GM18507 (cell line): ENCODE results near the gene RPS24.
A peak's percentile ranks its signal among the peaks of the same experiment; 100 is the strongest.
"Not testable (repeated sequence)": the region's sequence is repeated elsewhere in the genome, so short reads cannot be mapped to it uniquely, and the experiment has no call there.

Experiments
- DNase-seq: peaks from one replicate; pipeline ENCODE4 v3.0.0; 2011; ENCODE audit warnings: low read depth; ENCODE audit not compliant: insufficient read length; ENCODE audit errors: extremely low spot score
- FAIRE-seq: peaks from 2 replicates; lab custom pipeline; 2011; peaks lifted over from hg19 to GRCh38; lab: Jason Lieb, UNC

Gene RPS24

DNA sequence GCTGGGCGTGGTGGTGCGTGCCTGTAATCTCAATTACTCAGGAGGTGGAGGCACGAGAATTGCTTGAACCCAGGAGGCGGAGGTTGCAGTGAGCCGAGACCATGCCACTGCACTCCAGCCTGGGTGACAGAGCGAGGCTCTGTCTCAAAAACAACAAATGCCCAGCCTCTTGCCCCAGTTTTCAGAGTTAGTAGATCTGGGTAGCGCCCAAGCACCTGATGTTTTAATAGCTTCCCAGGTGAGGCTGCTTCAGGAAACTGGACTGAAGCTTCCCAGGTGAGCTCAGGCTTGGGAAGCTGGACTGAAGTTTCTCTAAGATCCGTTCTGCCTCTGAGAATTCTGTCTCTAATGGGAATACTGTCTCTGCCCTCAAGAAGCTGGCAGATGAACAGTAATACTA lies 12.2 kb downstream of the RPS24 start:
- FAIRE-seq (no peak), DNase-seq (no peak)

DNA sequence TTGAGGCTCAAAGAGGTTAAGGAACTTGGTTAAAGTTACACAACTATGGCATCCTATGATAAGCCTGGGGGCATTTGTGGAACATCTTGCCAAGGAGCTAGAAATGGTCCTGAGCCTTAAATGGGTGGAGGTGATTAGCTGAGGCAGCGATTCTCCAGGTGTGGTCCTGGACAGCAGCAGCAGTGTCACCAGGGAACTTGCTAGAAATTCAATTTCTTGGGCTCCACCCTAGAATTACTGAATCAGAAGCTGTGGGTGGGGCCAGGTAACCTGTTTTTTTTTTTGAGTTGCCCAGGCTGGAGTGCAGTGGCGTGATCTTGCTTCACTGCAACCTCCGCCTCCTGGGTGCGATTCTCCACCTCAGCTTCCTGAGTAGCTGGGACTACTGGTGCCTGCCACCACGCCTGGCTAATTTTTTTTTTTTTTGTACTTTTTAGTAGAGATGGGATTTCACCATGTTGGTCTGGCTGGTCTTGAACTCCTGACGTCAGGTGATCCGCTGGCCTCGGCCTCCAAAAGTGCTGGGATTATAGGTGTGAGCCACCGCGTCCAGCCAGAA lies 13.1 kb downstream of the RPS24 start:
- FAIRE-seq (no peak), DNase-seq (no peak)

DNA sequence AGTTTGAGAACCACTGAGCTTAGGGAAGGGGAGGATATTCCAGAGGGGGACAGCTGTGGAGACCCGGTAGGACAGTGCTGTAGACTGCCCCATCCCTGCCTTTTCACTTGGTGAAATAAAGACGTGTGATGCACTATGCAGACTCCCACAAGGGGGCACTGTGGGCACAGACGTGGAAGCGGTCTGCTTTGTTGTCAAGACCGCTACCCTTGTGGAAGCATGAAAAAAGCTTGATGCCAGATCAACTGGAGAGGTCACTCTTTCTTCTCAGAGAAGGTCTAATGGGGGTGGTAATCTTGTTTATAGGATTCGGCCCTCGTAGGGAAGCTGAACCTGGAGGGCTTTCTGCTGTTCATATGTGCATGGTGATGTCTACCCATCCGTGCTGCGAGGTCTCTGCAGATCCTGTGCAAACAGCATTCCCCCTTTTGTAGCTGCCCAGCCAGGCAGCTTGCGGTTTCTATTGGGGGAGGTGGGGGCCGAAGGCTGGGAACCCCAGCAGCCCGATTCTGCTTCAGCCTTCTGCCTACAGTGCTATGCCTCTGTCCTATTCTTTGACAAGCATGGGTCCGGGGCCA lies 13.7 kb downstream of the RPS24 start:
- peak; percentile 80 for FAIRE-seq
- DNase-seq: no peak

DNA sequence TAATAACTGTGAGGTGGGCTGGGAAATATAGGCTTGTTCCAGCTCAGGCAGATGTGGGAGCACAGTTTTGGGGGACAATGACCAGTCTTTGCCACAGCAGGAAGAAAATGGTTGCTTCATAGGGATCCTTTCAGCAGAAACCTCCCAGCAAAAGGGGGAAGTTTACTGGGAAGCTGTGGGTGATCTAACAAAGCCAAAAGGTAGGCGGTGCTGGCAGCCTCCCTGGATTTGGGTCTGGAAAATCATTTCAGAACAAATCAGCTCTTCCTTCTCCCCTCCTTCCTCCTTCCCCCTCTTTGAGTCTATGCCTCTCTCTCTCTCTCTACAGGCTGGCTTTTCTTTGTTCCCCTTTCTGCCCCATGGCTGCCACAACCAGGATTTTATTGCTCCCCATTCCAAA lies 16.2 kb downstream of the RPS24 start:
- FAIRE-seq (no peak), DNase-seq (no peak)

DNA sequence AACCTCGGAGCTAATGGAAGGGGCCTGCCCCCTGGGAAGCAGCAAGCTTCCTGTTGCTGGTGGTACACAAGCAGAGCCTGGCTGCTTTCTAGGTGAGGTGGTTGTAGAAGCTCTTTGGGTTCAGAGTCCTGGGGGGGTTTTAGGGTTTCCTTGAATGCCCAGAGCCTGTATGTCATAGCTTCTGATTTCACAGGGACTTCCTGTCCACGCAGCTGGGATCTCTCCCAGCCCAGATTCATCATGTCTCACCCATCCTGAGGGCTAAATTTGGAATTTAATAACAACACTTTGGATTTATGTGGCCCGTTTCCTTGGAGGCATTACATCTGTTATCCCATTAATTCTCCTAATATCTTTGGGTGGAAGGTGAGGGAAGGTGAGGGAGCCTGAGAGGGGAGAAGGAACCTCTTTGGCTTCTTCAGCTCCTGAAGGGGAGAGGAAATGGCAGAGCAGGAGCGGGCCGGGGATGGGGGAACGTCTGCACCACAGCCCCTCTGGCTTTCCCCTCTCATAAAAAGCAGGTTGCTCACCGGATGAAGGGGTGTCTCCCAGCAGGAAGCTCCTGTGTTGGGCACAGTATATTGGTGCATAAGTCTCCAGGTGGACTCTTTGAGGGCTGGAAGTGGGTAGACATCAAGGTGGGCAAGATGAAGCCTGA lies 19.7 kb downstream of the RPS24 start:
- FAIRE-seq (no peak), DNase-seq (no peak)

DNA sequence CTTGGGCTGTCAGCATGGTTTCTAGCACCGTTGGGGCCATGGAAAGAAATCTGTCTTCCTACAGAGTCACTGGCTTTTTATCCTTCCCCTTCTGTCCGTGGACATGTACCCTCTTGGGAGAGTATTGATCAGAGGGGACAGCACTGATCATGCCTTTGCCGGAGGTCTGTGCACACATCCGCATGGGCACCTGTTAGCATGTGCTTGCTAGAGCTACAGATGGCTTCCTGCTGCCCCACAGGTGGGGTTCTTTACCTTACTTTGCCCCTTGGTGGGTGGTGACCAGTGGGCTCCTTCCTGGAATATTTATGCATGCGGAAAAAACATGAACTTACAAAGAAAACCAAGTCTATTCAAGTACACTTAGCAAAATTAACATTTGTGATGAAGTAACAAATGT lies 24.9 kb downstream of the RPS24 start:
- FAIRE-seq: no peak

DNA sequence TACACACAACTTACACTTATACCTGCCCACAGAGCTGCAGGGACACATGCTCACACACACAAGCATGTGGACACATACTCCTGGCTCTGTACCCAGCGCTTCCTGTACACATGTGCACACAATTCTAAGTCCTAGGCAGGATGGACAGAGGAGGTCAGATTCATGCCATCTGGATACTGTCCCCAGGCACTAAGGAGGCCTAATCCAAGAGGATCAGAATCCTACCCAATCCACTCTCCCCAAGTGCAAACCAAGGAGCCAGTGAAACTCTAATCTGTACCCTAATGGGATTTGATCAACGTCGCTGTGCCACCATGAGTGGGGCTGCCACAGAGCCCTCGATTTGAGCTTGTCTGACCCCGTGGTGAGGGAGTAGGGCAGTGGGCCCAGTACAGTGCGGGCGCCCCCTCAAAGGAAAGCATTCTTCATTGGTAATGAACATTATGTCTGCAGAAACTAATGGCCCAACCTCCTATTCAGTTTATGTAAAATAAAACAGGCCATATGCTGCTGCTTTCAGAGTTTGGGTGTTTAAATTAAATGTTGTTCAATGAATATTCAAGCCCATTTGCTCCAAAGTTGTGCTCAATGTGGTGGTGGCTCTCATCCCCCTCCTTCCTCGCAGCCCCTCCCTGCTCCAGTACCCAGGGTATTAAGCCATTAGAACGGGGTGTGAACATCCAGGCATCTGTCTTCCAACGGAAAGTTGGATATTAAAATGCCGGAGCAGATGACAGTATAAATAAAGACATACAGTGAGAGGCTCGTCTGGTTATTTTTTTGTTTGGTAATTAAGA lies 26.4 kb downstream of the RPS24 start:
- FAIRE-seq (no peak), DNase-seq (no peak)

More for the DNA sequence above, 24.9 kb downstream of the RPS24 start:
- no peak for DNase-seq

DNA sequence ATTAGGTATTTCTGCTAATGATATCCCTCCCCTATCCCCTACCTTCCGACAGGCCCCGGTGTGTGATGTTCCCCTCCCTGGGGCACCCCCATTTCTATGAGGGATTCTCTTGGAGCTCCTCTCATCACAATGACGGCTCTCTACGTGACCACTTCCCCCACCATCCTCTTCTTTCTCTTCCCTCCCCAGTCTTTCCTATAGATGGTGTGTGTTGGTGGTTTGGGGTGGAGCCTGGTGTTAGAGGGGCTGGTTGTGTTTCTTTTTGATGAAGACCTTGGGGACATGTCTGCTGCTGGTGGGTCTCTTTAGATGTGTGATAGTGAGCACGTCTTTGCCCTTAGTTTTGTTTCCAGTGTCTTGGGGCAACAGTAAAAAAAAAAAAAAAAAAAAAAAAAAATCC lies 28.6 kb downstream of the RPS24 start:
- DNase-seq (no peak), FAIRE-seq (no peak)

DNA sequence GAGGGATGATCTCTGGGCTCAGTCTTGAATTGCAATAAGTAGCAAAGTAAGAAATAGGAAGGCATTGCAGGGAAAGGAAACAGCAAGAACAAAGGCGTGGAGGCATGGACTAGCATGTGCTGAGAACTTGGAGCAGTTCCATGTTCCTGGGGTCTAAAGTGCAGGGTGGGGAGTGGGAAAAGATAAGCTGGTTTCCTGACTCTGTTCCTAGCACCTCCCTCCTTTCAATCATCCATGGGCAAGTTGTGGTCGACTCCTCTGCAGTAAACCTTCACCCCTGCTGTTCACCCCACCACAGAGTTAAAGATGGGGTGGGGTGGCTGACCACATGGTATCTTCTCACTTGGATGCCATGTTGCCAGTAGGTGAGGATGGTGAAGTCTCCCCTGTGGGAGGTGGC lies 29.6 kb downstream of the RPS24 start:
- FAIRE-seq (no peak), DNase-seq (no peak)

DNA sequence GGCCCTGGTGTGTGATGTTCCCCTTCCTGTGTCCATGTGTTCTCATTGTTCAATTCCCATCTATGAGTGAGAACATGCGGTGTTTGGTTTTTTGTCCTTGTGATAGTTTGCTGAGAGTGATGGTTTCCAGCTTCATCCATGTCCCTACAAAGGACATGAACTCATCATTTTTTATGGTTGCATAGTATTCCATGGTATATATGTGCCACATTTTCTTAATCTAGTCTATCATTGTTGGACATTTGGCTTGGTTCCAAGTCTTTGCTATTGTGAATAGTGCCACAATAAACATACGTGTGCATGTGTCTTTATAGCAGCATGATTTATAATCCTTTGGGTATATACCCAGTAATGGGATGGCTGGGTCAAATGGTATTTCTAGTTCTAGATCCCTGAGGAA lies 31.3 kb downstream of the RPS24 start:
- not testable (repeated sequence) for FAIRE-seq, DNase-seq

DNA sequence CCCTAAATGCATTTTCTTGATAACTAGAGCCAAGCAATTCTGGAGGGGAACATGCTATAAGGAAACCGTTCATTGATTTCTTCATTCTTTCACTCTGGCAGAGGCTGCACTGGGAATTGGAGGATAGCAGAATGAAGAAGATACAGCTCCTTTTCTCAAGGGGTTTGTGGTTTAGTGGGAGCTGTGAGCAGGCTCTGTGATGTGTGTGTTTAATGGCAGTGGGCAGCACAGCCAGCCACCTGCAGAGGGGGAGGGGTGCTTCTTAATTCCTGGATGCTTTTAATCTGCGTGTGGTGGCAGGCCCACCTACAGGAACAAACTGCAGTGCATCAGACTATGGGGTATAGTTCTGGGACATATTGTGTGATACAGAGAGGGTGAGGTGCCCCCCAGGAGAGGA lies 31.9 kb downstream of the RPS24 start:
- DNase-seq (no peak), FAIRE-seq (no peak)

DNA sequence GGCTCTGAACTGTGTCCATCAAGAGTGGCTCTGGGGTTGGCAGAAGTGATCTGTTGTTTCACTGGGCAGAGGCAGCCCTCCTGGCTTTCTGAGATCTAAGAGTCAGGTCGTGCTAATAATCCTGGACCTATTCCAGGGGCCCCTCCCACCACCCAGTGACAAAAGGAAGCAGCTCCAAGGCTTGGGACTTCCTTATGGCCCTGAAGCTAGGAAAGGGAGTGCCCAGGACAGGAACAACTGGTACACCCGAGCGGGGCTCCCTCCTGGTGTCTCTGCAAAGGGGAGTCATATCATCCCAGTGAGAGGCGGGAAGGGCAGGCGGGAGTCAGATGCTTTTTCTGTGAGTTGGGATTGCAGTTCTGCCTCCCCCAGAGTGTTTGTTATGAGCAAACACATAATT lies 32.3 kb downstream of the RPS24 start:
- FAIRE-seq: no peak
- DNase-seq: no peak

DNA sequence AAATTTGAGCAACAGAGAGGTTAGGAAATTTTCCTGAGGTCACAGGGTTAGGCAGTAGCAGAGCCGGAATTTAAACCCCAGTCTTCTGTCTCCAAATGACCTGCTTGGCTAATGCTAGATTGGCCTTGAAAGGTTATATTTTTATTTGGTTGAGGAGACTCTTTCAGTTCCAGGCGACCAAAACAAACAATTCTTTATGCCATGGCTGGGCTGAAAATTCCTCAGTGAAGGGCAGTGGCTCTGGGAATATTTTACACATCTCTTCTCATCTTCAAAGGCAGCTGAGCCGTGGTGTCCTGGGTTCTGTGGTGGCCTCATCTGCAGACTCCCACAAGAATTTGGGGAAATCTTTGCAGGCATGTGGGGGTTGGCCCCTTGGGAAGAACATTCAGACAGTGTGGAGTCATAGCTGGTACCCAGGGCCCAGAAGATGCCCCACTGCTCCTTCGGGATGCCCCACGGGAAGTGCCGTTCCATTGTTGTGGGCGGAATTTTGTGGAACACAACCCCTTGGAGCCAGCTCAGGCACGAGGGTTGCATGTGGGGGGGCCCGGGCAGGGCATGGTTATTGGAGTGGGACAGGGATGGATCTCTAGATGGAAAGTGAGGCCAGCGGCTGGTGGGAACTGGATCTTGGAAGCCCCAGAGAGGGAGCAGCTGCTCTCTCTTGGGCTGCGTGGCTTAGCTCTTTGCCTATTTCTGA lies 33.2 kb downstream of the RPS24 start:
- no peak for FAIRE-seq
- no peak for DNase-seq

DNA sequence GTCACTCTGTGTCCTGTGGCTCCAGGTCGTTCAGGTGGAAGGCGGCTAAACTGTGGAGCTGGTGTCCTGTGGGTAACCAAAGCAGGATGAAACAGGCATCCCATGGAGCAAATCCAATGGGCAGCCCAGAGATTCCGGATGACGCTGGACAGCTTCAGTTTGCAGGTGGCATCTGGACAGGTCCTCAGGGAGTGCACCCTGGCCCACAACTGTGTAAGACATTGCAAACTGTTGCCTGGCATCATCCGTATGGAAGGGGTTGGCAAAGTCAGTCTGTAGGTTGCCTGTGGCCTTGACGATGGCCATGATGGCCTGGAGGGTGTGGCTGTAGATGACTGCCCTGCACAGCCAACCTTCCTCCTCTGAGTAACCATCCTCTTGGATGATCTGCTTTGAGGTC lies 35.5 kb downstream of the RPS24 start:
- FAIRE-seq: no peak
- DNase-seq: no peak

DNA sequence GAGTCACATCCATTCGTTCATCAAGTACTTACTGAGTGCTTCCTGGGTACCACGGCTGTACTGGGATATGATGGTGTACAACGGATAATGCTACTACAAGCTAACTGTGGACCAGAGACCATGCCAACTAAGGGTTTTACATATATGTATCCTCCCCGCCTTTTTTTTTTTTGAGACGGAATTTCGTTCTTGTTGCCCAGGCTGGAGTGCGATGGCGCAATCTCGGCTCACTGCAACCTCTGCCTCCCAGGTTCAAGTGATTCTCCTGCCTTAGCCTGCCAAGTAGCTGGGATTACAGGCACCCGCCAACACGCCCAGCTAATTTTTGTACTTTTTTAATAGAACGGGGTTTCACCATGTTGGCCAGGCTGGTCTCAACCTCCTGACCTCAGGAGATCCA lies 36.4 kb downstream of the RPS24 start:
- not testable (repeated sequence) for DNase-seq, FAIRE-seq

DNA sequence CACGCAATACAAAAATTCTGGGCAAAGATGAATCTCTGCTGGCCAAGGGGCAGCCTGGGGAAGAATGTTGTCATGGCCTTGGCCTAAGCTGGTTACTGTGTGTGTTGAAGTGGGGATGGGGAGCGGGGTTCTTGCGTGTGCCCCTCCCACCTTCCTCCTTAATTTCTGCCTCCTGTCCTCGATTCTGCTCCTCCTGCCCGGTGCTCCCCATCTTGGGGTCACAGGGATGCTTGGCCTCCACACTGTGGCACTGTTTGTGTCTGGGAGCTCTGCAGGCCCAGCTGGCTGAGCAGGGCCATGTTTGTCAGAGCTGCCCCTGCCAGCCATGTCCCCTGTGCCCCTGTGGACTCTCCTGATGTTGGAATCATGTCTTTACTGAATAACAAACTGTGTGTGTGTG lies 37.1 kb downstream of the RPS24 start:
- DNase-seq (no peak), FAIRE-seq (no peak)

DNA sequence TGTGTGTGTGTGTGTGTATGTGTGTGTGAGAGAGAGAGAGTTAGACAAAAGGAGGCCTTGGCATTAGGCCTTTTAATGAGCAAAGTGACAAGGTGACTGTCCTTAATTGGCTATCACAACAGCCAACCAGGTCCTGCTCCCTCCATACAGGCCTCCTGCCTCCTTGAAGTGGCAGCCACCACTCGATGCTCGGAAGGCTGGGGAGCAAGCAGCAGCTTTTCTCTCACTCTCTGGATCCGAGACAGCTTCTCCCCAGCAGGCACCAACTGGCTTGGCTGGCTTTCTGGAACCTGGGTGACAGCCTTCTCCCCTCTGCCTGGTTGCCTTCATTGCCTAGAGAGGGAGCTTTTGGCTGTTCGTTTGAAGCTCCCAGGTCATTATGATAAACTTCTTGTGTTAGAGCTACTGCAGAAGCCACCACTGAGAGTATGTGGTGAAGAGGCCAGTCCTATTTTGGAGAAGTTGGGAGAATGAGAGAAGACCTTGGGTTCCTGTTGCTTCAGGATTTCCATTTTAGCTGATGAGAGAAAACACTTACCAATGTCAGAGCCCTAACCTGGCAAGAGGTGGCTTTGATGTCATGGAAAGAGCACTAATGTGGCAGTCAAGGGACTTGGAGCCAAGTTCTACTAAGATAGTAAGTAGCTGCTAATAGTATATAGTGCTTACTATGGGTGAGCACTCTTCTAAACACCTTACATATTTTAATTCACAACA lies 37.6 kb downstream of the RPS24 start:
- FAIRE-seq (no peak), DNase-seq (no peak)

DNA sequence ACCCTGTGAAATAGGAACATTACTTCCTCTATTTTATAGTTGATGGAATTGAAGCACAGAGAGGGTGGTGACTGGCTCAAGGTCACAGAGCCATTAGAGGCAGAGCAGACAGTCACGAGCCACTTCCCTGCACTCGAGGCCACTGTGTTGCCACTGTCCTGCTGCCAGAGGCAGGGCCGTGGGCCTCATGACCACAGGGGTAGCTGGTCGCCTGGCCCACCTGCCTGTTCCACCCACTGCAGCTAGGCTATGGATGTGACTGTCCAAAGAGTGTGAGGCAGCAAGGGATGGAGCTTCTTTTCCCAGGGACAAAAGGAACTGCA lies 38.2 kb downstream of the RPS24 start:
- DNase-seq (no peak), FAIRE-seq (no peak)

DNA sequence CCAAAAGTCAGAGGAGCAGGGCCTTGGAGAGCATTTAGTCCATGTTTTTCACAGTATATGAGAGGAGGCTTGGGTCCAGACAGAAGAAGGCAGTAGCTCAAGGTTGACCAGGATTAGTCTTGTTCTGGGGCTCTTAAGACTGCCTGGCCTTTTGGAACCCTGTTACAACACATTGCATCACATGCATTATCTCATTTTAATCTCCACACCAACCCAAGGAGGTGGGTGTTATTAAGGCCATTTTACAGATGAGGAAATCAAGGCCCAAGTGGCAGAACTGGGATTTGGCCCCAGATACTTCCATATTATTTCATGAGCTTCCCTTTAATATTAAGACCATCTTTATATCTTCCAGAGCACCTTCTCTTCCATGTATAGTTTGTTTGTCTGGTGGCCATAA lies 38.8 kb downstream of the RPS24 start:
- FAIRE-seq: no peak
- DNase-seq: no peak

DNA sequence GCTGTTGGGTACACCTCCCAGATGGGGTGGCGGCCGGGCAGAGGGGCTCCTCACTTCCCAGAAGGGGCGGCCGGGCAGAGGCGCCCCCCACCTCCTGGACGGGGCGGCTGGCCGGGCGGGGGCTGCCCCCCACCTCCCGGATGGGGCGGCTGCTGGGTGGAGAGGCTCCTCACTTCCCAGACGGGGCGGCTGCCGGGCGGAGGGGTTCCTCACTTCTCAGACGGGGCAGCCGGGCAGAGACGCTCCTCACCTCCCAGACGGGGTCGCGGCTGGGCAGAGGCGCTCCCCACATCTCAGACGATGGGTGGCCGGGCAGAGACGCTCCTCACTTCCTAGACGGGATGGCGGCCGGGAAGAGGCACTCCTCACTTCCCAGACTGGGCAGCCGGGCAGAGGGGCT lies 42.1 kb downstream of the RPS24 start:
- FAIRE-seq: not testable (repeated sequence)

More for the DNA sequence above, 42.1 kb downstream of the RPS24 start:
- DNase-seq: not testable (repeated sequence)
